SK-N-SH (cell line): ENCODE results near the gene PAXX.

Source experiments
- CTCF ChIP-seq: fragments of 200-600 bp; sonication (generic); IDR thresholded peaks from 2 replicates; pipeline ENCODE4 v1.6.1; 2017; ENCODE audit warnings: antibody characterized with exemption, mild to moderate bottlenecking, moderate library complexity
- MXI1 ChIP-seq: IDR thresholded peaks from 2 replicates; pipeline ENCODE4 v1.6.1; 2012; ENCODE audit warnings: mild to moderate bottlenecking, low read depth, low read length, improper control_type of control experiment
- TAF1 ChIP-seq: IDR thresholded peaks from 2 replicates; pipeline ENCODE4 v1.6.1; 2012; ENCODE audit warnings: low read depth, mild to moderate bottlenecking, low read length, moderate library complexity, borderline replicate concordance

- no peak for TF ChIP-seq CTCF
- TF ChIP-seq MXI1: no peak
- no peak for TF ChIP-seq TAF1
These were observed 29.4 kb downstream of the PAXX start for GRCh38 chr9:137021568-137021978.
